ENCODE measurements around the gene GREB1.

- TF ChIP-seq, protein P1, sequence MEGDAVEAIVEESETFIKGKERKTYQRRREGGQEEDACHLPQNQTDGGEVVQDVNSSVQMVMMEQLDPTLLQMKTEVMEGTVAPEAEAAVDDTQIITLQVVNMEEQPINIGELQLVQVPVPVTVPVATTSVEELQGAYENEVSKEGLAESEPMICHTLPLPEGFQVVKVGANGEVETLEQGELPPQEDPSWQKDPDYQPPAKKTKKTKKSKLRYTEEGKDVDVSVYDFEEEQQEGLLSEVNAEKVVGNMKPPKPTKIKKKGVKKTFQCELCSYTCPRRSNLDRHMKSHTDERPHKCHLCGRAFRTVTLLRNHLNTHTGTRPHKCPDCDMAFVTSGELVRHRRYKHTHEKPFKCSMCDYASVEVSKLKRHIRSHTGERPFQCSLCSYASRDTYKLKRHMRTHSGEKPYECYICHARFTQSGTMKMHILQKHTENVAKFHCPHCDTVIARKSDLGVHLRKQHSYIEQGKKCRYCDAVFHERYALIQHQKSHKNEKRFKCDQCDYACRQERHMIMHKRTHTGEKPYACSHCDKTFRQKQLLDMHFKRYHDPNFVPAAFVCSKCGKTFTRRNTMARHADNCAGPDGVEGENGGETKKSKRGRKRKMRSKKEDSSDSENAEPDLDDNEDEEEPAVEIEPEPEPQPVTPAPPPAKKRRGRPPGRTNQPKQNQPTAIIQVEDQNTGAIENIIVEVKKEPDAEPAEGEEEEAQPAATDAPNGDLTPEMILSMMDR (tag by site-specific recombination; IDR thresholded peaks at IDR 0.05) = no peak
- TF ChIP-seq ZNF24 (tag by site-specific recombination; IDR thresholded peaks at IDR 0.05) (no peak), ZNF398 (tag by site-specific recombination; IDR thresholded peaks at IDR 0.05) (no peak), ZBTB21 (tag by site-specific recombination; IDR thresholded peaks at IDR 0.05) (no peak), ZNF768 (tag by site-specific recombination; IDR thresholded peaks at IDR 0.05) (no peak), ZFP37 (tag by site-specific recombination; IDR thresholded peaks at IDR 0.05) (no peak), TCF7L2 (IDR thresholded peaks at IDR 0.05; ENCODE audit: borderline replicate concordance, low read depth, low read length) (no peak), GLIS2 (tag by site-specific recombination; IDR thresholded peaks at IDR 0.05) (no peak), ZNF423 (tag by site-specific recombination; IDR thresholded peaks at IDR 0.05) (no peak), ZNF214 (tag by site-specific recombination; IDR thresholded peaks at IDR 0.05; ENCODE audit: borderline replicate concordance) (no peak), ZNF626 (tag by site-specific recombination; IDR thresholded peaks at IDR 0.05) (no peak)
- TF ChIP-seq, protein P2, sequence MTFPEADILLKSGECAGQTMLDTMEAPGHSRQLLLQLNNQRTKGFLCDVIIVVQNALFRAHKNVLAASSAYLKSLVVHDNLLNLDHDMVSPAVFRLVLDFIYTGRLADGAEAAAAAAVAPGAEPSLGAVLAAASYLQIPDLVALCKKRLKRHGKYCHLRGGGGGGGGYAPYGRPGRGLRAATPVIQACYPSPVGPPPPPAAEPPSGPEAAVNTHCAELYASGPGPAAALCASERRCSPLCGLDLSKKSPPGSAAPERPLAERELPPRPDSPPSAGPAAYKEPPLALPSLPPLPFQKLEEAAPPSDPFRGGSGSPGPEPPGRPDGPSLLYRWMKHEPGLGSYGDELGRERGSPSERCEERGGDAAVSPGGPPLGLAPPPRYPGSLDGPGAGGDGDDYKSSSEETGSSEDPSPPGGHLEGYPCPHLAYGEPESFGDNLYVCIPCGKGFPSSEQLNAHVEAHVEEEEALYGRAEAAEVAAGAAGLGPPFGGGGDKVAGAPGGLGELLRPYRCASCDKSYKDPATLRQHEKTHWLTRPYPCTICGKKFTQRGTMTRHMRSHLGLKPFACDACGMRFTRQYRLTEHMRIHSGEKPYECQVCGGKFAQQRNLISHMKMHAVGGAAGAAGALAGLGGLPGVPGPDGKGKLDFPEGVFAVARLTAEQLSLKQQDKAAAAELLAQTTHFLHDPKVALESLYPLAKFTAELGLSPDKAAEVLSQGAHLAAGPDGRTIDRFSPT (tag by site-specific recombination; IDR thresholded peaks at IDR 0.05) = no peak
- TF ChIP-seq, protein P3, sequence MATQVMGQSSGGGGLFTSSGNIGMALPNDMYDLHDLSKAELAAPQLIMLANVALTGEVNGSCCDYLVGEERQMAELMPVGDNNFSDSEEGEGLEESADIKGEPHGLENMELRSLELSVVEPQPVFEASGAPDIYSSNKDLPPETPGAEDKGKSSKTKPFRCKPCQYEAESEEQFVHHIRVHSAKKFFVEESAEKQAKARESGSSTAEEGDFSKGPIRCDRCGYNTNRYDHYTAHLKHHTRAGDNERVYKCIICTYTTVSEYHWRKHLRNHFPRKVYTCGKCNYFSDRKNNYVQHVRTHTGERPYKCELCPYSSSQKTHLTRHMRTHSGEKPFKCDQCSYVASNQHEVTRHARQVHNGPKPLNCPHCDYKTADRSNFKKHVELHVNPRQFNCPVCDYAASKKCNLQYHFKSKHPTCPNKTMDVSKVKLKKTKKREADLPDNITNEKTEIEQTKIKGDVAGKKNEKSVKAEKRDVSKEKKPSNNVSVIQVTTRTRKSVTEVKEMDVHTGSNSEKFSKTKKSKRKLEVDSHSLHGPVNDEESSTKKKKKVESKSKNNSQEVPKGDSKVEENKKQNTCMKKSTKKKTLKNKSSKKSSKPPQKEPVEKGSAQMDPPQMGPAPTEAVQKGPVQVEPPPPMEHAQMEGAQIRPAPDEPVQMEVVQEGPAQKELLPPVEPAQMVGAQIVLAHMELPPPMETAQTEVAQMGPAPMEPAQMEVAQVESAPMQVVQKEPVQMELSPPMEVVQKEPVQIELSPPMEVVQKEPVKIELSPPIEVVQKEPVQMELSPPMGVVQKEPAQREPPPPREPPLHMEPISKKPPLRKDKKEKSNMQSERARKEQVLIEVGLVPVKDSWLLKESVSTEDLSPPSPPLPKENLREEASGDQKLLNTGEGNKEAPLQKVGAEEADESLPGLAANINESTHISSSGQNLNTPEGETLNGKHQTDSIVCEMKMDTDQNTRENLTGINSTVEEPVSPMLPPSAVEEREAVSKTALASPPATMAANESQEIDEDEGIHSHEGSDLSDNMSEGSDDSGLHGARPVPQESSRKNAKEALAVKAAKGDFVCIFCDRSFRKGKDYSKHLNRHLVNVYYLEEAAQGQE (tag by site-specific recombination; IDR thresholded peaks at IDR 0.05) = no peak
These were observed 76.9 kb downstream of the GREB1 start for GRCh38 chr2:11610624-11611242.
